8988T (cell line): Measurements from ENCODE around the gene CDKN1A.

Source experiments
- DNase-seq: peaks from one replicate; pipeline ENCODE4 v3.0.0; 2011

Gene CDKN1A

DNA sequence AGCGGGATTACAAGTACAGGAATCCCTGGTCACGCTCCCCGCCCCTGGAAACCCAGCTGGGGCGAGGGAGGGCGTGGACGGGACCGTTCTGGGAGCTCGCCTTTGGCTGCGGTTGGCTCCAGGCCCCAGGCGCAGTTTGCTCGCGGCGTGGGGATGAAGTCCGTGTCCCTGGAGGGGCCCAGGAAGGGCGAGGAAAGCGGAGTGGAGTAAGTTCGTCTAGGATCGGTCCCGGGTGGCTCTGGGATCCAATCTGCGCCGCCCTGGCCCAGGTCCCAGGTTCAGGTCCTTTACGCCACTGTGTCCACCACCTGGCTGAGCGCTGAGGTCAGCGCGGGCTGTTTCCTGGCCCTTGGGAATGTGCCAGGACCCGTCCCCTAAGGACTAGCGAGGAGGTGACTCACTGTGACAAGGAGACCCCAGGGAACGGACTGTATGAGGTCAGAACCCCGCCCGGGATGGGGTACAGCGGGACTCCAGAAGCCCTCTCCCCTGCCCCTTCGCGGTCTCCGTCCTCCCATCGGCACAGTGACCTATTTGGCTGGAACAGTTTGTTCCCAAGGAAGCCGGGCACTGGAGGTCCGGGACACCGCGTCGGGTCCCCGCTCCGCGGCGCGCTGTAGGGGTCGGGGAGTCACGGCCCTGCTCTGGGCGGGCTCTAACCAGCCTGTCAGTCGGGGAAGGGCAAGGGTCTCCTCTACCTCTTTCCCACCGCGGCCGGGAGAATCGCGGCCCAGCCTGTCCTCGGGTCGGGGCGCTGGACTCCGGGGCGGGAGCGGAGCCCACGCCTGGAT is 724 bp downstream of the CDKN1A start:
- DNase-seq: no peak

DNA sequence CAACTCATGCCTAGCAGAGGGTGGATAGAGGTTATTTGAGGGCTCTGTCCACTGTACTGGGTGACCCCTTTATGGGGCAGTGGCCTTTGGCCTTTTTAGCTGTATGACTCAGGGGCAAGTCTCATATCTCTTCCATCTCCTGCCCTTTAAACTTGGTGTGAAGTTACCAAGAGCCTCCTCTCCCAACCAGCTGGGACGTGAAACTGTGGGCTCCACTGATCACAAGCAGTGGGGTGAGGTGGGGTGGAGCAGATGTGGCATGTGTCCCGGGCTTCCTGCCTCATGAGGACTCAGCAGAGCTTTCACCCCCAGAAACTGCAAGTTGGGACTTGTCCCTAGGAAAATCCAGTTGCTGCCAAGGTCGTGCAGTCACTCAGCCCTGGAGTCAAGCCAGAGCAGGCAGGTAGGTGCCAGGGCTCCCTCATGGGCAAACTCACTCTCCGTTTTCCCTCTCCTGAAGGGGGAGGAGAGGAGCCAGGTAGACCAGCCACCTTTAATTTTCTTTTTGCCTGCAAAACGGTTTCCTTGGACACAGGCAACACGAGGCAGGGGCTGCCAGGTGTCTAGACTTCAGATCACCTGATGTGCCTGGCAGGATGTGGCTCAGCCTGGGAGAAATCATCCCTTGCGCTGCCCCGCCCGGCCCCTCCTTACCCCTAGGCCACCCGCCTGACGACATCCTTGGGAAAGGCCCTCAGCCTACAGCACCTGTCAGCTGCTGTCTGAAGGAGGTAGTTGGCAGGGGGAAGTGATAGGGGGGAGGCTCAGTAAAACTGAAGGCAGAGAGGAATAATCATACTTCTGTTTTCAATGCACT is 4.0 kb downstream of the CDKN1A start:
- no peak for DNase-seq

DNA sequence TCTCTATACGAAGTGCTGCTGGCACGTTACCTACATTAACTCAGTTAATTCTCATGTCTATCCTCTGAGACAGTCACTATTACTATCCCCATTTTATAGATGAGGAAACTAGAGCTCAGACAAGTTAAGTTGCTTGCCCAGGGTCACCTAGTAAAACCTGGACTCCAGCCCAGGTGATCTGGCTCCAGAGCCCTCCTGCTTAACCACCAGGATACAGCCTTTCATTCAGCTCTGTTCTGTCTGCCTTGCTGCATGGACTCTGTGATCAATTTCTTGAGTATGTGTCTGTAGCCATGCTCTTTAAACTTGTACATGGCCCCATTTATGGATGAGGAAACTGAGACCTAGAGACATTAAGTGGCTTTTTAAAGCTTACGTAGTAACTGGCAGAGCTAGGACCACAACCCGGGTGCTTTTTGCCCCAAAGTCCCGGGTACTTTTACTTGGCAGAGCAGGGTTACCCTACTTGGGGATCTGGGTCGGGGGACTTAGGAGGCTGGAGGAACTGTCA is 4.7 kb downstream of the CDKN1A start:
- no peak for DNase-seq

GRCh38 chr6:36683656-36684446 is 5.3 kb downstream of the CDKN1A start:
- DNase-seq: no peak

DNA sequence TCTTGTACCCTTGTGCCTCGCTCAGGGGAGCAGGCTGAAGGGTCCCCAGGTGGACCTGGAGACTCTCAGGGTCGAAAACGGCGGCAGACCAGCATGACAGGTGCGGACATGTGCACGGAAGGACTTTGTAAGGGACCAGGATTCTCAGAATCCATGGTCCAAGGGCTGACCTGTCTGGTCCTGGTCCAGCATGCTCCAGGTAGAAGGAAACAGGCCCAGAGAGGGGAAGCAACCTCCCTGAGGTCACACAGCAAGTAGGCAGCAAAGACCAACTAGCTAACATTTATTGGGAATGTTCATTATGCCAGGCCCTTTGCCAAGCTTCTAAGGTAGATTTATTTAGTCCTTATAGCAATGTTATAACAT is 5.9 kb downstream of the CDKN1A start:
- DNase-seq: no peak

GRCh38 chr6:36685166-36685924 is 6.8 kb downstream of the CDKN1A start:
- no peak for DNase-seq

DNA sequence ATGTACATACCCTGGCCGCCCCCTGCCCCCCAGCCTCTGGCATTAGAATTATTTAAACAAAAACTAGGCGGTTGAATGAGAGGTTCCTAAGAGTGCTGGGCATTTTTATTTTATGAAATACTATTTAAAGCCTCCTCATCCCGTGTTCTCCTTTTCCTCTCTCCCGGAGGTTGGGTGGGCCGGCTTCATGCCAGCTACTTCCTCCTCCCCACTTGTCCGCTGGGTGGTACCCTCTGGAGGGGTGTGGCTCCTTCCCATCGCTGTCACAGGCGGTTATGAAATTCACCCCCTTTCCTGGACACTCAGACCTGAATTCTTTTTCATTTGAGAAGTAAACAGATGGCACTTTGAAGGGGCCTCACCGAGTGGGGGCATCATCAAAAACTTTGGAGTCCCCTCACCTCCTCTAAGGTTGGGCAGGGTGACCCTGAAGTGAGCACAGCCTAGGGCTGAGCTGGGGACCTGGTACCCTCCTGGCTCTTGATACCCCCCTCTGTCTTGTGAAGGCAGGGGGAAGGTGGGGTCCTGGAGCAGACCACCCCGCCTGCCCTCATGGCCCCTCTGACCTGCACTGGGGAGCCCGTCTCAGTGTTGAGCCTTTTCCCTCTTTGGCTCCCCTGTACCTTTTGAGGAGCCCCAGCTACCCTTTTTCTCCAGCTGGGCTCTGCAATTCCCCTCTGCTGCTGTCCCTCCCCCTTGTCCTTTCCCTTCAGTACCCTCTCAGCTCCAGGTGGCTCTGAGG is 7.6 kb downstream of the CDKN1A start:
- DNase-seq: no peak

DNA sequence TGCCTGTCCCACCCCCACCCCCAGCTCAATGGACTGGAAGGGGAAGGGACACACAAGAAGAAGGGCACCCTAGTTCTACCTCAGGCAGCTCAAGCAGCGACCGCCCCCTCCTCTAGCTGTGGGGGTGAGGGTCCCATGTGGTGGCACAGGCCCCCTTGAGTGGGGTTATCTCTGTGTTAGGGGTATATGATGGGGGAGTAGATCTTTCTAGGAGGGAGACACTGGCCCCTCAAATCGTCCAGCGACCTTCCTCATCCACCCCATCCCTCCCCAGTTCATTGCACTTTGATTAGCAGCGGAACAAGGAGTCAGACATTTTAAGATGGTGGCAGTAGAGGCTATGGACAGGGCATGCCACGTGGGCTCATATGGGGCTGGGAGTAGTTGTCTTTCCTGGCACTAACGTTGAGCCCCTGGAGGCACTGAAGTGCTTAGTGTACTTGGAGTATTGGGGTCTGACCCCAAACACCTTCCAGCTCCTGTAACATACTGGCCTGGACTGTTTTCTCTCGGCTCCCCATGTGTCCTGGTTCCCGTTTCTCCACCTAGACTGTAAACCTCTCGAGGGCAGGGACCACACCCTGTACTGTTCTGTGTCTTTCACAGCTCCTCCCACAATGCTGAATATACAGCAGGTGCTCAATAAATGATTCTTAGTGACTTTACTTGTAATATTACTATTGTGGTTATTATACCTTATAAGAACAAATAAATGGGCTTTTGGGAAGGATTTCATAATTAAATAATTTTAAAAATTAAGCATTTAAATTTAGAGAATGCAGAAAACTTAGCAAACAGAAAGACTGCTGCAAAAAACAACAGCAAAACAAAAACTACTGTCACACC is 8.4 kb downstream of the CDKN1A start:
- DNase-seq: no peak

DNA sequence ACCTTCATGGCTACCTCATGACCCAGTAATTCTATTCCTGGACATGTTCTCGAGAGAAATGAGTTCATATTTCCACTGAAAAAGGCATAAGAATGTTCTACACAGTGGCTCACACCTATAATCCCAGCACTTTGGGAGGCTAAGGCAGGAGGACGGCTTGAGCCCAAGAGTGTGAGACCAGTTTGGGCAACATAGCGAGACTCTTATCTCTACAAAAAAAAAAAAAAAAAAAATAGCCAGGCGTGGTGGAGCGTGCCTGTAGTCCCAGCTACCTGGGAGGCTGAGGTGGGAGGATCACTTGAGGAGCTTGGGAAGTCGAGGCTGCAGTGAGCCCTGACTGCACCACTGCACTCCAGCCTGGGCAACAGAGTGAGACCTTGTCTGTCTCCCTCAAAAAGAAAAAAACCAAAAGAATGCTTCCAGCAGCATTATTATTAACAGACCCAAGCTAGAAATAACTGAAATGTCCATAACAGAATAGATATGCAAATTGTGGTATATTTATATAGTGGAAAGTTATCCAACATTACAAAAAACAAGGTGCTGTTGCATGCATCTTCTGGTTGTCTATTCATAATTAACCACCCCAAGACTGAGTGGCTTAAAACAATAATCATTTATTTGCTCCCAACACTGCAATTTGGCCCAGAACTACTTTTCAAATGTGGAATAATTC is 9.7 kb downstream of the CDKN1A start:
- DNase-seq: no peak

DNA sequence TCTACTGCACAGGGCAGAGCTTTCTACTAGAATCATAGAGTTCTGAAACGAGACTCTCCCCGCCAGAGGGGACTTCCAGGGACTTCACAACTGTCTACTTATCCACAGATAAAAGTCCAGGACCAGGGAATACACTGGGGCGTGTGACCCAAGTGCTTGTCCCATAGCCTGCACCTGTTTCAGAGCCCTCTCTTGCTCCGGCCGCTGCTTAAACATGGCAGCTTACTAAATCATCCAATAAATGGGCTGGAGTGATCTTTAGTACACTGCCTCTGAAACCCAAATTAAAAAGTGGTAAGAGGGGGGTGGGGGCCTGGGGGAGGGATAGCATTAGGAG is 10.2 kb downstream of the CDKN1A start:
- no peak for DNase-seq

DNA sequence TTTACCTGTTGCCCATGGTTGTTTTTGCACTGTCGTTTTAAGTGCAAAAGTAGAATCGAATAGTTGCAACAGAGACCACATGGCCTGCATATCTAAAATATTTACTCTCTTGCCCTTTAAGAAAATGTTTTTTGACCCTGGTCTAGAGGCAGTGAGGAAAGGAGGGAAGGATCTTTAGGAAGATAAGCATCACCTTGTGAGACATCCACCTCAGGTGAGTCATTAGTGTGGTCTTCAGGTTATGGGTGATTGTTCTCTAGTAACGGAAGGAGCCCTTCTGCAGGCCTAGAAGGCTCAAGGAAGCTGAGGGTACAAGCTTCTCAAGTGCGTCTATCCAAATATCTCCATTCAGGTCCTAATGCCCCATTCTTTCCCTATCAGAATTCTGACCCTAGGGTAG is 12.5 kb downstream of the CDKN1A start:
- no peak for DNase-seq

- no peak for DNase-seq
Measured at GRCh38 chr6:36691612-36692011, 13.1 kb downstream of the CDKN1A start.

- DNase-seq: no peak
Measured at GRCh38 chr6:36692220-36692619, 13.7 kb downstream of the CDKN1A start.

DNA sequence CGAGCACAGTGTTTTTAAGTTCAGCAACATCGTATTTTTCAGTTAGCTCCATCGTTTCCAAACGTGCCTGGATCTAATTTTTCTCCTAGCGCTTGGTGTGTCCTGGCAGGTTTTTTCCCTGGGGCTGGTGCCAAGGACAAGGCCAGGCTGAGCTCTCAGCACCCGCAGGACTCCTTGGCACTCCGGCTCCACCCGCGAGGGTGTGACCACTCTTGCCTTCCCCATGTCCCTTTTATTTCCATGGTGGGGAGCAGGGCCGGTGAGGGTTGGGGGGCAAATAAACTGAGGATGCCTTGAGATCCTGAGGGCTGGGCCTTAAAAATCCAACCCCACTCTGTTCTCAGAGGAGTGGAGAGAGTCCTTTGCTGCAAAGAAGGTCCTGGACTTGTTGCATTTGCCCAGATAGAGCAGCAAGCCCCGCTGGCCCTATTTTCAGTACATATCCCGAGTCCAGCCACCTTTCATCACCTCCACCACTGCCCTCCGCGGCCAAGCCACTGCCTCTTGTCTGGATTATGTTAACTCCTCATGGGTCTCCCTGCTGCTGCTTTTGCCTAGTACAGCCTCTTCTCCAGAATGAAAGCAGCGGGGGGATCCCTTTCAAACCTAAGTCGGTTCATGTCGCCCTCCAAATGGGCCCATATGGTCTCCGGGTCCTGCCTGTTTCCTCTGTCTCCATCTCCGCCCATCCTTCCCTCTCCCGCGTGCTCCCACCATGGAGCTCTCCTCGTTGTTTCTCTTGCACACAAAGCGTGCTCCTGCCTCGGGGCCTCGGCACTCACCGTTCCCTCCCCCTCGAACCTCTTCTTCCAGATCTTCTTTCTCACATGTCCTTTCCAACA is 14.6 kb downstream of the CDKN1A start:
- DNase-seq: no peak

DNA sequence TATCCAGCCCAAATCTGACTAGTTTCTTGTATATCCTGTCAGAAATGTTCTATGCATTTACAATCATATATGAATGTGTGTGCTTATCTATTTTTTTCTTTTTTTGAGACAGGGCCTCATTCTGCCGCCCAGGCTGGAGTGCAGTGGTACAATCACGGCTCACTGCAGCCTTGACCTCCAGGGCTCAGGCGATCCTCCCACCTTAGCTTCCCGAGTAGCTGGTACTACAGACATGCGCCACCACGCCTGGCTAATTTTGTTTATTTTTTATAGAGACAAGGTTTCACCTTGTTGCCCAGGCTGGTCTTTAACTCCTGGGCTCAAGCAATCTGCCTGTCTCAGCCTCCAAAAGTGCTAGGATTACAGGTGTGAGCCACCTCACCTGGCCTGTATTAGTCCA is 16.1 kb downstream of the CDKN1A start:
- no peak for DNase-seq

DNA sequence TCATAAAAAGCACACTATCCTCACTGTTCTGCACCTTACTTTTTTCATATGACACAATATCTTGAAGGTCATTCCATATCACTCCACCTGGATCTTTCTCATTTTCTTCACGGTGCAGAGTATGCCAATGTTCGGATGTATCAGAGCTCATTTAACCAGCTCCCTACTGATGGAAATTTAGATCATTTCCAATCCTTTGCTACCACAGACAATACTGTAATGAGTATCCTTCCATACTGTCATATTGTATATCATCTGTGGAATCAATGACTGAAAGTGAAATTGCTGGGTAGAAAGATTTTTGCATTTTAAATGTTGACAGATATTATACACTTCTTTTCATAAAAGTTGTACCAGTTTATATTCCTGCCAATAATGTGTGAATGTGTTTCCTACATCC is 16.9 kb downstream of the CDKN1A start:
- DNase-seq: no peak

GRCh38 chr6:36697481-36697903 is 19.0 kb downstream of the CDKN1A start, which contains the start of gene RAB44:
RAB44 (plus strand) TSS chr6:36697826; CDS start chr6:36704236, 6,410 bp downstream.
- no peak for DNase-seq

GRCh38 chr6:36698196-36698595 is 19.7 kb downstream of the CDKN1A start:
- no peak for DNase-seq

- no peak for DNase-seq
Measured at GRCh38 chr6:36698871-36699271, 20.4 kb downstream of the CDKN1A start.
